A549 (cell line): Measurements from ENCODE around the gene ARG2.

Experiments used
- CBX8 ChIP-seq: fragments of 200-600 bp; sonication (generic); IDR thresholded peaks from 2 replicates; pipeline ENCODE4 v1.6.1; 2016
- EHF ChIP-seq: fragments of 250-450 bp; sonication (Bioruptor Pico); IDR thresholded peaks from 2 replicates; pipeline ENCODE4 v1.5.0; 2020; ENCODE audit warnings: mild to moderate bottlenecking
- MYC ChIP-seq: IDR thresholded peaks from 2 replicates; pipeline ENCODE4 v1.6.1; 2012; ENCODE audit warnings: mild to moderate bottlenecking, inconsistent platforms, low read length, improper control_type of control experiment, borderline replicate concordance
- RFX5 ChIP-seq: fragments of 450-650 bp; IDR thresholded peaks from 2 replicates; pipeline ENCODE4 v1.7.1; 2014; ENCODE audit warnings: antibody characterized with exemption, mild to moderate bottlenecking, moderate library complexity
- TF ChIP-seq, protein P1 (sequence below): fragments of >200 bp; sonication (Bioruptor Twin); formaldehyde crosslinking; IDR thresholded peaks from 3 replicates; pipeline ENCODE4 v1.5.1; 2016

DNA sequence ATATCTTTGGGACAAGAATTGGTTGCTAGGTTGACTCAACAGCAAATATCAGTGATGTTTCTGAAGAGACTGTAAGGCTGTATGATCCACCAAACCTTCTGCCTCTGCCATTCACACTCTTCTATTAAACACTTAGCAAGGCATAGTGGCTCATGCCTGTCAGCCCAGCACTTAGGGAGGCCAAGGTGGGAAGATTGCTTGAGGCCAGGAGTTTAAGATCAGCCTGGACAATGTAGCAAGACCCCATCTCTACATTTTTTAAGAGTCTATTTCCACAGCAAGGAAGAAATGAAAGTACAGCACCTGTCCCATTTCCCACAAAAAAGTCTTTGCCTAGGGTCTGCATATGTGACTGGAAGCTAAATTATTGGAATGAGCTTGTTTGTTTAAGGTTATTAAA is 7.8 kb downstream of the ARG2 start:
- TF ChIP-seq, protein P1, sequence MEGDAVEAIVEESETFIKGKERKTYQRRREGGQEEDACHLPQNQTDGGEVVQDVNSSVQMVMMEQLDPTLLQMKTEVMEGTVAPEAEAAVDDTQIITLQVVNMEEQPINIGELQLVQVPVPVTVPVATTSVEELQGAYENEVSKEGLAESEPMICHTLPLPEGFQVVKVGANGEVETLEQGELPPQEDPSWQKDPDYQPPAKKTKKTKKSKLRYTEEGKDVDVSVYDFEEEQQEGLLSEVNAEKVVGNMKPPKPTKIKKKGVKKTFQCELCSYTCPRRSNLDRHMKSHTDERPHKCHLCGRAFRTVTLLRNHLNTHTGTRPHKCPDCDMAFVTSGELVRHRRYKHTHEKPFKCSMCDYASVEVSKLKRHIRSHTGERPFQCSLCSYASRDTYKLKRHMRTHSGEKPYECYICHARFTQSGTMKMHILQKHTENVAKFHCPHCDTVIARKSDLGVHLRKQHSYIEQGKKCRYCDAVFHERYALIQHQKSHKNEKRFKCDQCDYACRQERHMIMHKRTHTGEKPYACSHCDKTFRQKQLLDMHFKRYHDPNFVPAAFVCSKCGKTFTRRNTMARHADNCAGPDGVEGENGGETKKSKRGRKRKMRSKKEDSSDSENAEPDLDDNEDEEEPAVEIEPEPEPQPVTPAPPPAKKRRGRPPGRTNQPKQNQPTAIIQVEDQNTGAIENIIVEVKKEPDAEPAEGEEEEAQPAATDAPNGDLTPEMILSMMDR, result no peak
- TF ChIP-seq RFX5 (no peak), CBX8 (no peak), EHF (CRISPR knock-in tag) (no peak), MYC (no peak)
